GM19455 (cell line): ENCODE data around the gene LRRC3C.
A peak's percentile ranks its signal among the peaks of the same experiment; 100 is the strongest.
"Not testable (repeated sequence)": the region's sequence is repeated elsewhere in the genome, so short reads cannot be mapped to it uniquely, and the experiment has no call there.

ENCODE experiments used
- ATAC-seq: cut with Tn5 transposase; IDR thresholded peaks from one replicate; pipeline ENCODE4 v1.9.1; 2021; ENCODE audit not compliant: unreplicated experiment

LRRC3C gene

DNA sequence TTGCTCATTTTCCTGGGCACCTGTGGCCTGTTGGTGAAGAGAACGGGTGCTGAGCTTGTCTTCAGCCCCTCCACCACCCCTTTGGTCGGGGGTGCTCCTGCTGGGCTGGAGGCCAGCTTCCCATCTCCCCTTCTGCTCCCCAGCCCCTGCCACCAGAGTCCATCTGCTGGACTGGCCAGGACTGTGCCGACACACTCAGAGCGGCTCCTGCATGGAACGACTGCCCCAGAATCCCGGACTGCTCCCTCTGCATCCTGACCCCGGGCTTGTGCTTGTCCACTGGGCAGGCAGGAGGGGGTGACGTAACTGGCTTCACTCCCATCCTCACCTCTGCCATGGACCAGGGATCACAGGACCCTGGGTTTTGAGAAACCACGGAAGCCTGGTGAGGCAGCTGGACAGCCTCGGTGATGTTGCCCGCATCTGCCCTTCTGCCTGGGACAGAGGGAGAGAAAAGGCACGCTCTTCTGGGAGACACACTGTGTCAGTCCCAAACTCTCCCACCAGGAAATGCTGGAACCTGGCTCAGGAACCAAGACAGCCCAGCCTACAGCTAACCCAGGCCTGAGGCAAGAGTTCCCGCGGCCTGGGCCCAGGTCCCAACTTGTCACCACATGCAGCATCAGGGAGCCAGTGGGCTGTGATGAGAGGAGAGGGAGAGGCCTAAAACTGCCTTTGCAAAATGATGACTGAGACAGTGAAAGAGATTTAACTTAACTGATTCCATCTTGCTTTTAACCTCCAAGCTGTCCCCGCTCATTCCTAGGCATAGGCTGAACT, 19.2 kb downstream of the LRRC3C start:
- ATAC-seq, result no peak

DNA sequence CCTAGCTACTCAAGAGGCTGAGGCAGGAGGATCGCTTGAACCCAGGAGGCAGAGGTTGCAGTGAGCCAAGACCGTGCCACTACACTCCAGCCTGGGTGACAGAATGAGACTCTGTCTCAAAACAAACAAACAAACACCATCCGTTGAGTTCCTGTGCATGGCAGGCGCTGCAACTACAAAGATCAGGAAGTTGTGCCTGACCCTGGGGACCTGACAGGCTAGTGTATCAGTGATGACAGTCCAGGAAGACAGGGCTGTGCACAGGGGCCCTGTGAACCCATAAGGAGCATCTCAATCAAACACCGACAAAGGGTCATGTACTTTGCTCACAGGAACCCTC, 20.9 kb downstream of the LRRC3C start:
- ATAC-seq, result not testable (repeated sequence)

- no peak for ATAC-seq
These were observed 21.5 kb downstream of the LRRC3C start for GRCh38 chr17:39949028-39949427.

- ATAC-seq, result no peak
These were observed 23.4 kb downstream of the LRRC3C start for GRCh38 chr17:39950871-39951348.

- no peak for ATAC-seq
These were observed 24.6 kb downstream of the LRRC3C start for GRCh38 chr17:39951924-39952679.

- ATAC-seq, result peak; percentile 81
These were observed 25.3 kb downstream of the LRRC3C start for GRCh38 chr17:39952680-39953470.

DNA sequence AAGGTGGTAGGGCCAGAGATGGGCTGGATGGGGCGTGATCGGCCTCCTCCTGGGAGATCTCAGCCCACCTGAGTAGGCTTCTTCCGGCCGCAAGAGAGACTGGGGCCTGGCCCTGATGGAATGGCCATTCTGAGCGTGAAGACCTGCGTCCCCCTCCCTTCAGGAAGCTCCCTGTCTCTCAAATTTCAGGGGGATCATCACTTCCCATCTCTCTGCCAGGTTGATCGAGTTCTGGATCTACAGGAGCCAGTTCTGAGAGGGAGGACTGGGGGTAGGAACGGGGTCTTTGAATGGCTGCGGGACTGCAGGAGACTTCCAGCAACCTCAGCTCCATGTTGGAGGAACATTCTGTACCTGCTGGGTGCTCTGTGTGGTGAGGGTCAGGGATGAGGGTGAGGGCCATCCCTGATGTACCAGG, 25.9 kb downstream of the LRRC3C start:
- ATAC-seq, result no peak

DNA sequence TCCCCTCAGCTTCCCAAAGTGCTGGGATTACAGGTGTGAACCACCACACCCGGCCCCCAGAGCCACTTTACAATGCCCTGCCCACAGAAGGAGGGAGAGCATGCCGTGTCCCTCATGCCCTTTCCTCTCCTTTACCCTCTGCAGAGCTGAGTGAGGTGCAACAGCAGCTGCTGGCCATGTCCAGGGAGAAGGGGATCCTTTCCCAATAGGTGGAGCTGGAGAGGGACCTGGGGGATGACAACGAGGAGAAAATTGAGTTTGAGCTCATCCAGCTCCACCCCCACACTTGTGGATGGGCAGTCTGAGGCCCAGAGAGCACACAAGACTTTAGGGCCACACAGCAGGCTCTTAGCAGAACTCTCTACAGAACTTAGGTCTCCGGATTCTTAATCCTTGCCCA, 27.3 kb downstream of the LRRC3C start:
- no peak for ATAC-seq

- ATAC-seq, result no peak
These were observed 28.2 kb downstream of the LRRC3C start for GRCh38 chr17:39955726-39956225.

GRCh38 chr17:39960524-39961041, 33.1 kb downstream of the LRRC3C start:
- ATAC-seq, result no peak

DNA sequence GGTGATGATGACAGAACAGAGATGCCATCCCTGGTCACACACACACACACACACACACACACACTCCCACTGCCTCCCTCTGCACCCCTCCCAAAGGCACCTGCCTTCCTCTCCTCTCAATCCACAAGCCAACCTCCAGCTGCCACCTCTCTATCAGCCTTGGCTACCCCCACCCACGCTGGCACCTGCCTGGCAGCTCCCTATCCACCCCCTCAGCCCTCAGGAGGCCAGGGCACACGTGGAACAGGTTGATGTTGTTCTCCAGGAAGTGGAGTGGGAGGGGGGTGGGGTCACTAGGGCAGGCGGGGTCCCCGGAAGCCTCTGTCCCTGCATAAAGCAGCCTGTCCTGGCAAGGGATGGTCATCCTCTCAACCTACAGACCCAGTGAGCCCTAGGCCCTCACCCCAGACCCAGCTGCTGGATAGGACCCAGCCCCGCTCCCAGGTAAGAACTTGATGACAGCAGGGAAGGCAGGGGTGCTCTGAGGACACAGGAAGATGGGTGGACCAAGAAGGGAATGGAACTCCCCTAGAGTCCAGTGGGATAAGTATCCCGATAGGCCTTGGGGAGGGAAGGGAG, 35.2 kb downstream of the LRRC3C start, which contains the start of gene GSDMA:
TSS of gene GSDMA (plus strand) at position 363 of the 579 bp plus-strand sequence. CDS start 2,684 bp downstream, outside the sequence.
- ATAC-seq, result no peak

DNA sequence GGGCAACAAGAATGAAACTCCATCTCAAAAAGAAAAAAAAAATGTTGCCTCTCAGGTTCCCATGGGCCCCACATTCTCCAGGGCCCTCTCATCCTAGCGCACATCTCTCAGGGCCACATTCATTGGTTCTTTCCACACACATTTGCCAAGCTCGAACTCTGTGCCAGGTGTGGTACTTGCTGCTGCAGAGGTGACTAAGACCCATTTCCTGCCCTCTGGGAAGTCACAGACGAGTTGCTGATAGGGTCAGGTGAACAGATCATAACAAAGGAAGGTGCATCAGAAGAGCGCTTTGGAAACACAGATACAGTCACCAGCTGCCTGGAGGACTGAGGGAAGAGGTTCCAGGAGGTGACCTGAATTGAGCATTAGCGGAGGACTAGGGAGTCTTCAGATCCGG, 36.3 kb downstream of the LRRC3C start:
- no peak for ATAC-seq

- ATAC-seq, result no peak
These were observed 37.6 kb downstream of the LRRC3C start for GRCh38 chr17:39965017-39965699.

GRCh38 chr17:39966771-39967170, 39.2 kb downstream of the LRRC3C start:
- ATAC-seq, result no peak

DNA sequence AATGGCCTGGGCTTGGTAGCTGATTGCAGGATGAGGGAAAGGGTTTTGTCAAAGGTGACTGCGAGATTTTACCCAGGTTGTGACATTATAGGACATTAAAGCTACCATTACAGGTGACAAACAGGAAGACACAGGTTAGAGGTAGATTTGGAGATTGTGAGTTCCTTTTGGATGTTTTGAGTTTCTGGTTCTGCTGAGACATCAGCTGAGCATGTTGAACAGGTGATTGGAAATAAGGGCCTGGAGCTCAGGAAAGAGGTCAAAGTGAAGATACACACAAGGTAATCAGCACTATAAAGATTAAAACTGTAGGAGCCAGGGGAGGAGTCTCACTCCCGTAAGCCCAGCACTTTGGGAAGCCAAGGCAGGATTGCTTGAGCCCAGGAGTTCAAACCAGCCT, 41.2 kb downstream of the LRRC3C start:
- ATAC-seq, result no peak

GRCh38 chr17:39969375-39969774, 41.8 kb downstream of the LRRC3C start:
- no peak for ATAC-seq

- ATAC-seq, result no peak
These were observed 42.7 kb downstream of the LRRC3C start for GRCh38 chr17:39970157-39970692.

DNA sequence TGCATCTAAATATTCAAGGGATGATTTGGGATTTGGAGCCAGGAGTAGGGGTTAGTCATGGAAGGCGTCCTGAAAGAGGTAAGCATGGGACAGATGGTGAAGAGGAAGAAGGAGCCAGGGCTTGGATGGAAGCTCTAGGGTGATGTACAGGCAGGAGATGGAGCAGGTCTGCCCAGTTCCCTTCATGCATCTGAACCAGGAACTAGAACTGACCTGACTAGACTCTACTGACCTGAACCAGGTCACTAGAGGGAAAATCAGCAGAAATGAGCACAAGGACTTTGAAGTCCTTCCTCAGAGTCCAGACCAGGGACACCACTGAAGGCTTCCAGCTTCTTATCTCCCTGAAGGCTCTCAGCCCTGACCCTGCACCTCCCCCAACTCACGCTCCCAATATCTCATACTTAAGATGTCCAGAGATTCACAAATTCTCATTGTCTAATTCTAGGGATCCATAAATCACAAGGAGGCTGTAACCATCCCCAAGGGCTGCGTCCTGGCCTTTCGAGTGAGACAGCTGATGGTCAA, 43.6 kb downstream of the LRRC3C start:
- no peak for ATAC-seq

- no peak for ATAC-seq
These were observed 44.7 kb downstream of the LRRC3C start for GRCh38 chr17:39972271-39972670.
